ENCODE data around the gene ICAM1. TPM values are rescaled to one million over a fixed set of nuclear protein-coding genes. Genes with fewer than 3 reads are reported as not detected.

ICAM1 gene
- polyA plus RNA-seq, 2 of the 4 experiments (the other 2 are of a cell fraction), result 1.2 to 1.4 TPM

- no peak for TF ChIP-seq KDM1A (IDR thresholded peaks at IDR 0.05; ENCODE audit: low read depth)
- TF ChIP-seq, protein P1, sequence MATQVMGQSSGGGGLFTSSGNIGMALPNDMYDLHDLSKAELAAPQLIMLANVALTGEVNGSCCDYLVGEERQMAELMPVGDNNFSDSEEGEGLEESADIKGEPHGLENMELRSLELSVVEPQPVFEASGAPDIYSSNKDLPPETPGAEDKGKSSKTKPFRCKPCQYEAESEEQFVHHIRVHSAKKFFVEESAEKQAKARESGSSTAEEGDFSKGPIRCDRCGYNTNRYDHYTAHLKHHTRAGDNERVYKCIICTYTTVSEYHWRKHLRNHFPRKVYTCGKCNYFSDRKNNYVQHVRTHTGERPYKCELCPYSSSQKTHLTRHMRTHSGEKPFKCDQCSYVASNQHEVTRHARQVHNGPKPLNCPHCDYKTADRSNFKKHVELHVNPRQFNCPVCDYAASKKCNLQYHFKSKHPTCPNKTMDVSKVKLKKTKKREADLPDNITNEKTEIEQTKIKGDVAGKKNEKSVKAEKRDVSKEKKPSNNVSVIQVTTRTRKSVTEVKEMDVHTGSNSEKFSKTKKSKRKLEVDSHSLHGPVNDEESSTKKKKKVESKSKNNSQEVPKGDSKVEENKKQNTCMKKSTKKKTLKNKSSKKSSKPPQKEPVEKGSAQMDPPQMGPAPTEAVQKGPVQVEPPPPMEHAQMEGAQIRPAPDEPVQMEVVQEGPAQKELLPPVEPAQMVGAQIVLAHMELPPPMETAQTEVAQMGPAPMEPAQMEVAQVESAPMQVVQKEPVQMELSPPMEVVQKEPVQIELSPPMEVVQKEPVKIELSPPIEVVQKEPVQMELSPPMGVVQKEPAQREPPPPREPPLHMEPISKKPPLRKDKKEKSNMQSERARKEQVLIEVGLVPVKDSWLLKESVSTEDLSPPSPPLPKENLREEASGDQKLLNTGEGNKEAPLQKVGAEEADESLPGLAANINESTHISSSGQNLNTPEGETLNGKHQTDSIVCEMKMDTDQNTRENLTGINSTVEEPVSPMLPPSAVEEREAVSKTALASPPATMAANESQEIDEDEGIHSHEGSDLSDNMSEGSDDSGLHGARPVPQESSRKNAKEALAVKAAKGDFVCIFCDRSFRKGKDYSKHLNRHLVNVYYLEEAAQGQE (IDR thresholded peaks at IDR 0.05), result no peak
- TF ChIP-seq PHF8 (IDR thresholded peaks at IDR 0.05; ENCODE audit: borderline replicate concordance, low read depth), result no peak
- TF ChIP-seq MAFK (IDR thresholded peaks at IDR 0.05; ENCODE audit: partially characterized antibody), result no peak
- no peak for TF ChIP-seq HOXB5 (CRISPR knock-in tag; IDR thresholded peaks at IDR 0.05)
- TF ChIP-seq NFE2L2 (conservative IDR thresholded peaks at IDR 0.05; ENCODE audit: low read length), result no peak
- TF ChIP-seq ZNF302 (CRISPR knock-in tag; IDR thresholded peaks at IDR 0.05), result no peak
- TF ChIP-seq POLR2A (IDR thresholded peaks at IDR 0.05; ENCODE audit: low read length), result no peak
- TF ChIP-seq CBX8 (IDR thresholded peaks at IDR 0.05), result no peak
- TF ChIP-seq RCOR1 (IDR thresholded peaks at IDR 0.05; ENCODE audit: low read depth, low read length), result no peak
- no peak for TF ChIP-seq HOXA7 (CRISPR knock-in tag; IDR thresholded peaks at IDR 0.05)
- no peak for TF ChIP-seq NR3C1 (IDR thresholded peaks at IDR 0.05)
- no peak for TF ChIP-seq EHMT2 (IDR thresholded peaks at IDR 0.05; ENCODE audit: low read depth)
- TF ChIP-seq CTCF (IDR thresholded peaks at IDR 0.05), result no peak
- TF ChIP-seq, protein P2, sequence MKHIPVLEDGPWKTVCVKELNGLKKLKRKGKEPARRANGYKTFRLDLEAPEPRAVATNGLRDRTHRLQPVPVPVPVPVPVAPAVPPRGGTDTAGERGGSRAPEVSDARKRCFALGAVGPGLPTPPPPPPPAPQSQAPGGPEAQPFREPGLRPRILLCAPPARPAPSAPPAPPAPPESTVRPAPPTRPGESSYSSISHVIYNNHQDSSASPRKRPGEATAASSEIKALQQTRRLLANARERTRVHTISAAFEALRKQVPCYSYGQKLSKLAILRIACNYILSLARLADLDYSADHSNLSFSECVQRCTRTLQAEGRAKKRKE (CRISPR knock-in tag; IDR thresholded peaks at IDR 0.05; ENCODE audit: low read depth), result no peak
- peak; percentile 43 to 44 for ATAC-seq
- Histone ChIP-seq H3K9me3 (no peaks in the 10 kb centered on the region), H3K4me2 (peak overlapping the region; percentile 92), H3K27ac (peak overlapping the region; percentile 81 to 97), H3K4me3 (peak overlapping the region; percentile 76), H3K4me1 (peaks cover 11% of the 10 kb centered on the region; the same call in 1 of the 3 replicates)
- ChIA-PET CTCF (interaction anchor here (0.8 to 2.0 kb wide), 5 partner anchors 10 to 84 kb away, joined by 3 to 9 read pairs (median 3); partner anchors contain the start of gene ICAM1), POLR2A (interaction anchor here (0.6 to 2.5 kb wide), 10 partner anchors 9 to 65 kb away, joined by 3 to 12 read pairs (median 4); partner anchors contain the start of genes ICAM5 and TYK2)
- WGBS (ENCODE audit: missing lambda C conversion rate), result 3% methylated on average over 7 of the region's 44 CpGs
- no peak for FAIRE-seq
- DNase-seq (ENCODE audit: low read depth in 1 of 2, low spot score in 1 of 2), result no peak
Observed at GRCh38 chr19:10333758-10334587, 63.1 kb downstream of the ICAM1 start.

GRCh38 chr19:10334588-10335351 is 63.9 kb downstream of the ICAM1 start:
- DNase-seq (ENCODE audit: low read depth in 1 of 2, low spot score in 1 of 2) (peak; percentile 66 to 93), ATAC-seq (peak; percentile 74 to 88), FAIRE-seq (no peak)
- WGBS (ENCODE audit: missing lambda C conversion rate), result 1% methylated on average over 28 of the region's 59 CpGs
- H3K27ac ChIP-seq, result peak overlapping the region; percentile 81 to 97
- peak; percentile 30 for TF ChIP-seq POLR2A (IDR thresholded peaks at IDR 0.05; ENCODE audit: low read length)
- TF ChIP-seq SREBF2 (IDR thresholded peaks at IDR 0.05), result no peak
- no peak for TF ChIP-seq BHLHE40 (IDR thresholded peaks at IDR 0.05; ENCODE audit: low read depth, low read length)
- no peak for TF ChIP-seq TP53 (CRISPR knock-in tag; IDR thresholded peaks at IDR 0.05)
- TF ChIP-seq JUN (IDR thresholded peaks at IDR 0.05), result peak in 1 of 2 experiments; percentile 15; a peak in 1 of 5 replicates
- TF ChIP-seq HEYL (CRISPR knock-in tag; IDR thresholded peaks at IDR 0.05), result no peak
- TF ChIP-seq, protein P3, sequence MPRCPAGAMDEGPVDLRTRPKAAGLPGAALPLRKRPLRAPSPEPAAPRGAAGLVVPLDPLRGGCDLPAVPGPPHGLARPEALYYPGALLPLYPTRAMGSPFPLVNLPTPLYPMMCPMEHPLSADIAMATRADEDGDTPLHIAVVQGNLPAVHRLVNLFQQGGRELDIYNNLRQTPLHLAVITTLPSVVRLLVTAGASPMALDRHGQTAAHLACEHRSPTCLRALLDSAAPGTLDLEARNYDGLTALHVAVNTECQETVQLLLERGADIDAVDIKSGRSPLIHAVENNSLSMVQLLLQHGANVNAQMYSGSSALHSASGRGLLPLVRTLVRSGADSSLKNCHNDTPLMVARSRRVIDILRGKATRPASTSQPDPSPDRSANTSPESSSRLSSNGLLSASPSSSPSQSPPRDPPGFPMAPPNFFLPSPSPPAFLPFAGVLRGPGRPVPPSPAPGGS (IDR thresholded peaks at IDR 0.05), result no peak
- TF ChIP-seq TFCP2L1 (CRISPR knock-in tag; IDR thresholded peaks at IDR 0.05), result no peak
- no peak for TF ChIP-seq CHD2 (IDR thresholded peaks at IDR 0.05; ENCODE audit: low read length, partially characterized antibody)
- TF ChIP-seq, protein P4, sequence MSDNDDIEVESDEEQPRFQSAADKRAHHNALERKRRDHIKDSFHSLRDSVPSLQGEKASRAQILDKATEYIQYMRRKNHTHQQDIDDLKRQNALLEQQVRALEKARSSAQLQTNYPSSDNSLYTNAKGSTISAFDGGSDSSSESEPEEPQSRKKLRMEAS (IDR thresholded peaks at IDR 0.05), result peak; percentile 68
- POLR2A ChIA-PET, result interaction anchor here (2.5 kb wide), 1 partner anchor 45 kb away, joined by 12 read pairs; the partner anchor contains the start of gene TYK2
- H3K9me3 ChIP-seq, result no peaks in the 10 kb centered on the region
- peaks cover 11% of the 10 kb centered on the region; the same call in 1 of the 3 replicates for H3K4me1 ChIP-seq
- H3K4me3 ChIP-seq, result peak overlapping the region; percentile 76
- H3K4me2 ChIP-seq, result peak overlapping the region; percentile 92
- CTCF ChIA-PET, result interaction anchor here (1.2 to 2.0 kb wide), 3 partner anchors 54 to 76 kb away, joined by 3 to 9 read pairs (median 4); partner anchors contain the start of gene ICAM1
